CD4-positive, CD25-positive, alpha-beta regulatory T cell (primary cell): Measurements from ENCODE around the gene CREB1. TPM values are rescaled to one million over a fixed set of nuclear protein-coding genes. Genes with fewer than 3 reads are reported as not detected.

Experiments
- ATAC-seq, 2 donors: fragments of 150-1000 bp; cut with Tn5 transposase; one replicate each; pipeline ENCODE4 v1.10.0; 2021; ENCODE audit warnings: low read depth in 2 of 2, moderate number of reproducible peaks in 2 of 2, moderate library complexity in 1 of 2
- DNase-seq, 3 donors: peaks; one replicate each; pipeline versions ENCODE4 v3.0.0 to v3.0.0-alpha.2; 2012 to 2022; ENCODE audit warnings: mixed read lengths in 1 of 3
- H3K27ac ChIP-seq: one replicate; pipeline ENCODE4 v1.7.0; 2013; ENCODE audit warnings: mild to moderate bottlenecking, low read length; ENCODE audit not compliant: insufficient read depth, poor library complexity, severe bottlenecking
- H3K27me3 ChIP-seq: one replicate; pipeline ENCODE4 v1.7.0; 2013; ENCODE audit warnings: low read length; ENCODE audit not compliant: control insufficient read depth, insufficient read depth
- H3K36me3 ChIP-seq: one replicate; pipeline ENCODE4 v1.7.0; 2013; ENCODE audit warnings: mild to moderate bottlenecking, low read length, moderate library complexity; ENCODE audit not compliant: control insufficient read depth, insufficient read depth
- H3K4me1 ChIP-seq: 2 replicates; pipeline ENCODE4 v1.7.0; 2013; ENCODE audit warnings: mild to moderate bottlenecking, low read length; ENCODE audit not compliant: insufficient read depth, control insufficient read depth, poor library complexity, severe bottlenecking
- H3K4me3 ChIP-seq: one replicate; pipeline ENCODE4 v1.7.0; 2013; ENCODE audit warnings: low read depth, mild to moderate bottlenecking, low read length, moderate library complexity
- H3K9me3 ChIP-seq, 2 experiments: 1 replicate in 1 of 2; 2 replicates in 1 of 2; pipeline ENCODE4 v1.7.0; 2013; ENCODE audit warnings: low read length in 2 of 2, mild to moderate bottlenecking in 1 of 2, moderate library complexity in 1 of 2; ENCODE audit not compliant: control insufficient read depth in 2 of 2
- H3K27ac Mint-ChIP-seq, 3 donors: one replicate each; pipeline ENCODE4 v1.8.0; 2020 to 2022; ENCODE audit warnings: mild to moderate bottlenecking in 3 of 3, mixed read lengths in 3 of 3, moderate library complexity in 2 of 3
- H3K27me3 Mint-ChIP-seq: one replicate; pipeline ENCODE4 v1.8.0; 2022; ENCODE audit warnings: mild to moderate bottlenecking, mixed read lengths
- H3K36me3 Mint-ChIP-seq: one replicate; pipeline ENCODE4 v1.8.0; 2020; ENCODE audit warnings: mixed read lengths
- H3K4me1 Mint-ChIP-seq, 4 donors: one replicate each; pipeline ENCODE4 v1.8.0; 2020 to 2022; ENCODE audit warnings: mixed read lengths in 4 of 4, mild to moderate bottlenecking in 1 of 4
- H3K4me3 Mint-ChIP-seq, 4 donors: one replicate each; pipeline ENCODE4 v1.8.0; 2020 to 2022; ENCODE audit warnings: mild to moderate bottlenecking in 4 of 4, mixed read lengths in 4 of 4, moderate library complexity in 3 of 4
- H3K9me3 Mint-ChIP-seq, 7 donors: one replicate each; pipeline ENCODE4 v1.8.0; 2020 to 2022; ENCODE audit warnings: mixed read lengths in 7 of 7, mild to moderate bottlenecking in 3 of 7, moderate library complexity in 2 of 7
- polyA plus RNA-seq, 4 donors: library from polyadenylated mRNA; unstranded; fragments of 300-500 nt; fragmentation: Illumina TruSeq; gene quantifications; one replicate each; pipeline ENCODE4 v1.2.3, GENCODE V29; 2021
- total RNA-seq: library from RNA; stranded (reverse); gene quantifications from one replicate; pipeline ENCODE4 v1.2.3, GENCODE V29; 2022

CREB1 gene
- total RNA-seq (124 TPM), polyA plus RNA-seq (10 to 100 TPM; 69.0 to 96.8 (median 89.3) TPM)

- peaks cover 68% of the 10 kb centered on the region for H3K4me1 ChIP-seq
Observed at GRCh38 chr2:207529330-207530159, at the start of gene CREB1. CREB1 (plus strand) TSS chr2:207529962; CDS start chr2:207555636, 25,674 bp downstream.

GRCh38 chr2:207480521-207481040 is 49.2 kb upstream of the CREB1 start:
- Histone ChIP-seq H3K4me3 (no peak overlapping the region), H3K9me3 (no peaks in the 10 kb centered on the region), H3K4me1 (no peaks in the 10 kb centered on the region), H3K27ac (no peak overlapping the region), H3K36me3 (no peaks in the 10 kb centered on the region), H3K27me3 (no peaks in the 10 kb centered on the region)
- H3K4me3 Mint-ChIP-seq, result no peak overlapping the region
- ATAC-seq (no peak), DNase-seq (no peak)
- H3K4me1 Mint-ChIP-seq, result peaks cover 27 to 39% (median 35%) of the 10 kb centered on the region in 4 donors
- H3K36me3 Mint-ChIP-seq, result peaks cover 3% of the 10 kb centered on the region
- no peak overlapping the region for H3K27ac Mint-ChIP-seq
- no peaks in the 10 kb centered on the region for H3K27me3 Mint-ChIP-seq
- peaks cover 0 to 3% (median 0%) of the 10 kb centered on the region in 7 donors for H3K9me3 Mint-ChIP-seq

More at GRCh38 chr2:207529330-207530159, at the start of gene CREB1:
- peak within 1 kb of the TSS; percentile 97 to 100 (median 100) for H3K27ac Mint-ChIP-seq
- peak within 1 kb of the TSS; percentile 90 to 100 (median 96) for H3K4me3 Mint-ChIP-seq
- peaks cover 11% of the 10 kb centered on the region for H3K27me3 Mint-ChIP-seq
- Histone ChIP-seq H3K27me3 (no peaks in the 10 kb centered on the region), H3K36me3 (no peaks in the 10 kb centered on the region), H3K4me3 (peak within 1 kb of the TSS; percentile 100), H3K27ac (peak within 1 kb of the TSS; percentile 100), H3K9me3 (no peaks in the 10 kb centered on the region)
- H3K4me1 Mint-ChIP-seq, result peaks cover 35 to 82% (median 58%) of the 10 kb centered on the region in 4 donors
- ATAC-seq (peak; percentile 88 to 89), DNase-seq (peak; percentile 99 to 100 (median 99))
- peaks cover 6% of the 10 kb centered on the region for H3K36me3 Mint-ChIP-seq
- H3K9me3 Mint-ChIP-seq, result peaks cover 0 to 2% (median 0%) of the 10 kb centered on the region in 7 donors

GRCh38 chr2:207481924-207482323 is 47.8 kb upstream of the CREB1 start:
- H3K4me1 Mint-ChIP-seq, result peaks cover 27 to 39% (median 35%) of the 10 kb centered on the region in 4 donors
- H3K27ac Mint-ChIP-seq, result peak overlapping the region in 1 of 3 donors; percentile 56
- ATAC-seq (peak in 1 of 2 donors; percentile 18), DNase-seq (no peak)
- H3K4me3 Mint-ChIP-seq, result peak overlapping the region in 2 of 4 donors; percentile 7 to 17
- Histone ChIP-seq H3K36me3 (no peaks in the 10 kb centered on the region), H3K9me3 (no peaks in the 10 kb centered on the region), H3K27me3 (no peaks in the 10 kb centered on the region), H3K4me3 (peak overlapping the region; percentile 50), H3K27ac (no peak overlapping the region), H3K4me1 (no peaks in the 10 kb centered on the region)
- H3K9me3 Mint-ChIP-seq, result peaks cover 0 to 3% (median 0%) of the 10 kb centered on the region in 7 donors
- no peaks in the 10 kb centered on the region for H3K27me3 Mint-ChIP-seq
- peaks cover 3% of the 10 kb centered on the region for H3K36me3 Mint-ChIP-seq

- Histone ChIP-seq H3K9me3 (no peaks in the 10 kb centered on the region), H3K4me1 (no peaks in the 10 kb centered on the region), H3K27ac (no peak overlapping the region), H3K4me3 (no peak overlapping the region), H3K27me3 (no peaks in the 10 kb centered on the region), H3K36me3 (no peaks in the 10 kb centered on the region)
- Mint-ChIP-seq H3K36me3 (peaks cover 3% of the 10 kb centered on the region), H3K9me3 (peaks cover 0 to 3% (median 0%) of the 10 kb centered on the region in 7 donors), H3K4me3 (no peak overlapping the region), H3K27ac (no peak overlapping the region), H3K4me1 (peaks cover 27 to 39% (median 35%) of the 10 kb centered on the region in 4 donors), H3K27me3 (no peaks in the 10 kb centered on the region)
- ATAC-seq (no peak), DNase-seq (no peak)
Observed at GRCh38 chr2:207482630-207483029, 47.1 kb upstream of the CREB1 start.

GRCh38 chr2:207483066-207483465 is 46.7 kb upstream of the CREB1 start:
- no peak overlapping the region for H3K27ac ChIP-seq
- ATAC-seq (no peak), DNase-seq (no peak)
- Mint-ChIP-seq H3K9me3 (peaks cover 0 to 3% (median 0%) of the 10 kb centered on the region in 7 donors), H3K27me3 (no peaks in the 10 kb centered on the region), H3K27ac (no peak overlapping the region), H3K4me1 (peaks cover 27 to 39% (median 35%) of the 10 kb centered on the region in 4 donors), H3K36me3 (peaks cover 3% of the 10 kb centered on the region), H3K4me3 (no peak overlapping the region)
- H3K36me3 ChIP-seq, result no peaks in the 10 kb centered on the region
- H3K4me3 ChIP-seq, result no peak overlapping the region
- H3K4me1 ChIP-seq, result no peaks in the 10 kb centered on the region
- no peaks in the 10 kb centered on the region for H3K27me3 ChIP-seq
- H3K9me3 ChIP-seq, result no peaks in the 10 kb centered on the region

GRCh38 chr2:207483477-207483876 is 46.3 kb upstream of the CREB1 start:
- Histone ChIP-seq H3K36me3 (no peaks in the 10 kb centered on the region), H3K27ac (no peak overlapping the region), H3K4me1 (no peaks in the 10 kb centered on the region), H3K9me3 (no peaks in the 10 kb centered on the region), H3K4me3 (no peak overlapping the region), H3K27me3 (no peaks in the 10 kb centered on the region)
- no peak for DNase-seq
- Mint-ChIP-seq H3K4me3 (no peak overlapping the region), H3K36me3 (peaks cover 3% of the 10 kb centered on the region), H3K27me3 (no peaks in the 10 kb centered on the region), H3K4me1 (peaks cover 26 to 38% (median 35%) of the 10 kb centered on the region in 4 donors), H3K27ac (peak overlapping the region in 1 of 3 donors; percentile 17), H3K9me3 (peaks cover 0 to 3% (median 0%) of the 10 kb centered on the region in 7 donors)
- ATAC-seq, result no peak

GRCh38 chr2:207484444-207485391 is 45.0 kb upstream of the CREB1 start:
- H3K4me1 Mint-ChIP-seq, result peaks cover 15 to 27% (median 24%) of the 10 kb centered on the region in 4 donors
- H3K27me3 ChIP-seq, result no peaks in the 10 kb centered on the region
- ATAC-seq (no peak), DNase-seq (no peak)
- H3K27ac ChIP-seq, result no peak overlapping the region
- no peaks in the 10 kb centered on the region for H3K4me1 ChIP-seq
- peak overlapping the region in 1 of 3 donors; percentile 32 for H3K27ac Mint-ChIP-seq
- no peak overlapping the region for H3K4me3 ChIP-seq
- H3K36me3 Mint-ChIP-seq, result peaks cover 3% of the 10 kb centered on the region
- H3K9me3 Mint-ChIP-seq, result peaks cover 0 to 3% (median 0%) of the 10 kb centered on the region in 7 donors
- H3K9me3 ChIP-seq, result no peaks in the 10 kb centered on the region
- H3K4me3 Mint-ChIP-seq, result peak overlapping the region in 1 of 4 donors; percentile 28
- H3K36me3 ChIP-seq, result no peaks in the 10 kb centered on the region
- no peaks in the 10 kb centered on the region for H3K27me3 Mint-ChIP-seq
